ENCODE data around the gene EXOC3. TPM values are rescaled to one million over a fixed set of nuclear protein-coding genes. Genes with fewer than 3 reads are reported as not detected.

EXOC3 gene
- total and polyA plus RNA-seq, 2 of the 4 experiments (the other 2 are of a cell fraction): 35.1 to 47.5 TPM

GRCh38 chr5:457195-457961, 14.4 kb downstream of the EXOC3 start:
- H2BK5ac ChIP-seq (ENCODE audit: low read depth, low read length, poor library complexity, severe bottlenecking): no peak overlapping the region
- no peak overlapping the region for H2AFZ ChIP-seq (replicated peaks; ENCODE audit: low read length, poor library complexity)
- ChIA-PET CTCF (interaction anchor here (1.3 kb wide), 1 partner anchor 11 kb away, joined by 4 read pairs; no protein-coding TSS in a partner anchor), POLR2A (ENCODE audit: unreplicated experiment) (no interaction called here)
- BruUV-seq (replicated peaks): no TSS peak
- no peak overlapping the region for H3K56ac ChIP-seq (ENCODE audit: extremely low read depth, insufficient read depth, low read length)
- H3K27ac ChIP-seq (ENCODE audit: insufficient read depth, low read length): no peak overlapping the region
- H3K9me1 ChIP-seq (ENCODE audit: insufficient read depth, low read length): peaks cover 29% of the 10 kb centered on the region; the same call in 1 of the 2 replicates
- TF ChIP-seq MAFK (IDR thresholded peaks at IDR 0.05; ENCODE audit: low read depth, low read length): no peak
- TF ChIP-seq USF2 (IDR thresholded peaks at IDR 0.05; ENCODE audit: low read depth, low read length): no peak
- TF ChIP-seq POLR2A (IDR thresholded peaks at IDR 0.05; ENCODE audit: low read depth, low read length): no peak
- TF ChIP-seq BHLHE40 (IDR thresholded peaks at IDR 0.05; ENCODE audit: low read depth, low read length): no peak
- TF ChIP-seq CHD1 (IDR thresholded peaks at IDR 0.05; ENCODE audit: low read depth, low read length): no peak
- TF ChIP-seq, protein P1, sequence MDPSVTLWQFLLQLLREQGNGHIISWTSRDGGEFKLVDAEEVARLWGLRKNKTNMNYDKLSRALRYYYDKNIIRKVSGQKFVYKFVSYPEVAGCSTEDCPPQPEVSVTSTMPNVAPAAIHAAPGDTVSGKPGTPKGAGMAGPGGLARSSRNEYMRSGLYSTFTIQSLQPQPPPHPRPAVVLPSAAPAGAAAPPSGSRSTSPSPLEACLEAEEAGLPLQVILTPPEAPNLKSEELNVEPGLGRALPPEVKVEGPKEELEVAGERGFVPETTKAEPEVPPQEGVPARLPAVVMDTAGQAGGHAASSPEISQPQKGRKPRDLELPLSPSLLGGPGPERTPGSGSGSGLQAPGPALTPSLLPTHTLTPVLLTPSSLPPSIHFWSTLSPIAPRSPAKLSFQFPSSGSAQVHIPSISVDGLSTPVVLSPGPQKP (IDR thresholded peaks at IDR 0.05; ENCODE audit: borderline replicate concordance, low read depth, low read length): no peak
- no peak for TF ChIP-seq RAD21 (IDR thresholded peaks at IDR 0.05; ENCODE audit: low read length)
- no peak for TF ChIP-seq CEBPB (IDR thresholded peaks at IDR 0.05; ENCODE audit: low read depth, low read length)
- no peak for TF ChIP-seq RCOR1 (IDR thresholded peaks at IDR 0.05; ENCODE audit: insufficient replicate concordance, low read length)
- TF ChIP-seq RFX5 (IDR thresholded peaks at IDR 0.05; ENCODE audit: low read depth, low read length): no peak
- no peak for TF ChIP-seq MXI1 (IDR thresholded peaks at IDR 0.05; ENCODE audit: borderline replicate concordance, low read depth, low read length)
- TF ChIP-seq MAZ (IDR thresholded peaks at IDR 0.05; ENCODE audit: borderline replicate concordance, low read depth, low read length): no peak
- no peak for TF ChIP-seq SMC3 (IDR thresholded peaks at IDR 0.05; ENCODE audit: low read depth, low read length)
- H2BK120ac ChIP-seq (ENCODE audit: low read depth, low read length): no peak overlapping the region
- DNase-seq (no peak), ATAC-seq (ENCODE audit: low read depth) (no peak)
- H4K5ac ChIP-seq (ENCODE audit: low read depth, low read length): no peak overlapping the region
- H3K23ac ChIP-seq (ENCODE audit: low read depth, low read length): no peak overlapping the region
- WGBS, 2 experiments (ENCODE audit: extremely low coverage in 2 of 2, insufficient read length in 1 of 2): 100% methylated on average over 4 of the region's 19 CpGs; no CpG with 5 or more reads in 1 of the 2 experiments
- in situ Hi-C loops (cut with MboI; ENCODE audit: low sequenced_read_pairs): no loop called here
- no peak overlapping the region for H2AK9ac ChIP-seq (replicated peaks; ENCODE audit: low read depth, low read length, poor library complexity)
- no peak overlapping the region for H3K18ac ChIP-seq (ENCODE audit: low read depth, low read length)
- H2AK5ac ChIP-seq (ENCODE audit: low read depth, low read length): no peak overlapping the region
- no peaks in the 10 kb centered on the region for H3K27me3 ChIP-seq (ENCODE audit: control insufficient read depth, insufficient read depth, low read length)
- H3K9ac ChIP-seq (ENCODE audit: low read depth, low read length): no peak overlapping the region
- H3K4me3 ChIP-seq (ENCODE audit: insufficient read depth, low read depth, low read length): no peak overlapping the region
- H3K4ac ChIP-seq (ENCODE audit: low read depth, low read length): no peak overlapping the region
- H2BK20ac ChIP-seq (ENCODE audit: low read depth, low read length): no peak overlapping the region
- H3K36me3 ChIP-seq (ENCODE audit: control insufficient read depth, insufficient read depth, low read length): peaks cover 77% of the 10 kb centered on the region
- intact Hi-C loops (cut with micrococcal nuclease): no loop called here
- H3K4me1 ChIP-seq (ENCODE audit: control insufficient read depth, insufficient read depth, low read length): peaks cover 2% of the 10 kb centered on the region
- H4K91ac ChIP-seq (ENCODE audit: insufficient read depth, low read depth, low read length): no peak overlapping the region
- H3K79me1 ChIP-seq (ENCODE audit: low read depth in 1 of 2, low read length in 2 of 2): peaks cover 22 to 74% of the 10 kb centered on the region in 2 experiments
- no peak overlapping the region for H3K14ac ChIP-seq (replicated peaks; ENCODE audit: low read depth, low read length)
- no peaks in the 10 kb centered on the region; the same call in 1 of the 2 replicates for H3K9me3 ChIP-seq (ENCODE audit: control insufficient read depth, insufficient read depth, low read length)
- no peak overlapping the region for H4K8ac ChIP-seq (ENCODE audit: low read depth in 2 of 2, low read length in 2 of 2)
- H4K20me1 ChIP-seq (ENCODE audit: insufficient read depth, low read length): peaks cover 34% of the 10 kb centered on the region
- H3K4me2 ChIP-seq (ENCODE audit: low read depth, low read length): no peak overlapping the region
- dilution Hi-C loops (cut with HindIII; ENCODE audit: low sequenced_read_pairs, unreplicated experiment): no loop called here
- H2BK15ac ChIP-seq (ENCODE audit: low read depth, low read length): no peak overlapping the region
